Measurements from ENCODE around the gene CDK5.
"Not testable (repeated sequence)": the region's sequence is repeated elsewhere in the genome, so short reads cannot be mapped to it uniquely, and the experiment has no call there.

DNA sequence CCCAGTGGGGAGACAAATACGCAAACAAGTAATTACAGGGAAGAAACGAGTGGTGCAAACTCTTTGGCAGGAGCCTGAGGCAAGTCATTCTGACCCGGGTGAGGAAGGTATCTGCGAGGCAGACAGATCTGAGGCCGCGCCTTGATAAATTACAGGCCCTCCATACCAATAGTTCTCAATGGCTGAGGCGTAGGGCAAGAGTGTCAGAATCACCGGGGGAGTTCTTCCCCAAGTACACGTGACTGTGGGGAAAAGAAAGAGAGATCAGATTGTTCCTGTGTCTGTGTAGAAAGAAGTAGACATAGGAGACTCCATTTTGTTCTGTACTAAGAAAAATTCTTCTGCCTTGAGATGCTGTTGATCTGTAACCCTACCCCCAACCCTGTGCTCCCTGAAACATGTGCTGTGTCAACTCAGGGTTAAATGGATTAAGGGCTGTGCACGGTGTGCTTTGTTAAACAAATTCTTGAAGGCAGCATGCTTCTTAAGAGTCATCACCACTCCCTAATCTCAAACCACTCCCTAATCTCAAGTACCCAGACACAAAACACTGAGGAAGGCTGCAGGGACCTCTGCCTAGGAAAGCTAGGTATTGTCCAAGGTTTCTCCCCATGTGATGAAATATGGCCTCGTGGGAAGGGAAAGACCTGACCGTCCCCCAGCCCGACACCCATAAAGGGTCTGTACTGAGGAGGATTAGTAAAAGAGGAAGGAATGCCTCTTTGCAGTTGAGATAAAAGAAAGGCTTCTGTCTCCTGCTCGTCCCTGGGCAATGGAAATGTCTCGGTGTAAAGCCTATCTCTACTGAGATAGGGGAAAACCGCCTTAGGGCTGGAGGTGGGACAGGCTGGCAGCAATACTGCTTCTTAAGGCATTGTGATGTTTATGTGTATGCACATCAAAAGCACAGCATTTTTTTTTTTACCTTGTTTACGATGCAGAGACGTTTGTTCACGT lies 30.6 kb downstream of the CDK5 start:
- TF ChIP-seq, protein P1, sequence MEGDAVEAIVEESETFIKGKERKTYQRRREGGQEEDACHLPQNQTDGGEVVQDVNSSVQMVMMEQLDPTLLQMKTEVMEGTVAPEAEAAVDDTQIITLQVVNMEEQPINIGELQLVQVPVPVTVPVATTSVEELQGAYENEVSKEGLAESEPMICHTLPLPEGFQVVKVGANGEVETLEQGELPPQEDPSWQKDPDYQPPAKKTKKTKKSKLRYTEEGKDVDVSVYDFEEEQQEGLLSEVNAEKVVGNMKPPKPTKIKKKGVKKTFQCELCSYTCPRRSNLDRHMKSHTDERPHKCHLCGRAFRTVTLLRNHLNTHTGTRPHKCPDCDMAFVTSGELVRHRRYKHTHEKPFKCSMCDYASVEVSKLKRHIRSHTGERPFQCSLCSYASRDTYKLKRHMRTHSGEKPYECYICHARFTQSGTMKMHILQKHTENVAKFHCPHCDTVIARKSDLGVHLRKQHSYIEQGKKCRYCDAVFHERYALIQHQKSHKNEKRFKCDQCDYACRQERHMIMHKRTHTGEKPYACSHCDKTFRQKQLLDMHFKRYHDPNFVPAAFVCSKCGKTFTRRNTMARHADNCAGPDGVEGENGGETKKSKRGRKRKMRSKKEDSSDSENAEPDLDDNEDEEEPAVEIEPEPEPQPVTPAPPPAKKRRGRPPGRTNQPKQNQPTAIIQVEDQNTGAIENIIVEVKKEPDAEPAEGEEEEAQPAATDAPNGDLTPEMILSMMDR (IDR thresholded peaks at IDR 0.05), result not testable (repeated sequence)
- TF ChIP-seq POLR2A (IDR thresholded peaks at IDR 0.05), result peak in 1 of 4 donors; percentile 12

All from esophagus squamous epithelium (tissue), 4 donors.